ENCODE results near the gene IL36A. TPM values are rescaled to one million over a fixed set of nuclear protein-coding genes. Genes with fewer than 3 reads are reported as not detected.
A peak's percentile ranks its signal among the peaks of the same experiment; 100 is the strongest.

The IL36A gene
- total and polyA plus RNA-seq, 9 of the 15 experiments (the other 6 are each of a cell fraction or from before 2014, with no cell fraction given), result not detected

GRCh38 chr2:113012436-113013335 lies 7.4 kb downstream of the IL36A start (continued):
- TF ChIP-seq ZFX (CRISPR knock-in tag; IDR thresholded peaks at IDR 0.05) (no peak), ZFP1 (CRISPR knock-in tag; IDR thresholded peaks at IDR 0.05) (no peak), ZKSCAN1 (IDR thresholded peaks at IDR 0.05; ENCODE audit: low read depth, low read length) (no peak), ZBTB9 (CRISPR knock-in tag; IDR thresholded peaks at IDR 0.05) (0 out of 2 replicates have a peak, but pooled peaks have one; percentile 21), BRF1 (IDR thresholded peaks at IDR 0.05; ENCODE audit: borderline replicate concordance, extremely low read depth, insufficient read length) (no peak), TSHZ1 (CRISPR knock-in tag; IDR thresholded peaks at IDR 0.05) (no peak), ZNF324 (CRISPR knock-in tag; IDR thresholded peaks at IDR 0.05) (no peak), PCBP2 (IDR thresholded peaks at IDR 0.05; ENCODE audit: low read depth, low read length, poor library complexity, severe bottlenecking) (no peak), ZBTB33 (CRISPR knock-in tag; IDR thresholded peaks at IDR 0.05) (no peak), HDAC1 (IDR thresholded peaks at IDR 0.05) (peak in 1 of 2 experiments; percentile 78; a peak in 2 of 4 replicates), CBX1 (IDR thresholded peaks at IDR 0.05; ENCODE audit: low read depth) (peak; percentile 75; the same call in 1 of the 2 replicates)
